Measurements from ENCODE around the gene EPB41L5.

The EPB41L5 gene

DNA sequence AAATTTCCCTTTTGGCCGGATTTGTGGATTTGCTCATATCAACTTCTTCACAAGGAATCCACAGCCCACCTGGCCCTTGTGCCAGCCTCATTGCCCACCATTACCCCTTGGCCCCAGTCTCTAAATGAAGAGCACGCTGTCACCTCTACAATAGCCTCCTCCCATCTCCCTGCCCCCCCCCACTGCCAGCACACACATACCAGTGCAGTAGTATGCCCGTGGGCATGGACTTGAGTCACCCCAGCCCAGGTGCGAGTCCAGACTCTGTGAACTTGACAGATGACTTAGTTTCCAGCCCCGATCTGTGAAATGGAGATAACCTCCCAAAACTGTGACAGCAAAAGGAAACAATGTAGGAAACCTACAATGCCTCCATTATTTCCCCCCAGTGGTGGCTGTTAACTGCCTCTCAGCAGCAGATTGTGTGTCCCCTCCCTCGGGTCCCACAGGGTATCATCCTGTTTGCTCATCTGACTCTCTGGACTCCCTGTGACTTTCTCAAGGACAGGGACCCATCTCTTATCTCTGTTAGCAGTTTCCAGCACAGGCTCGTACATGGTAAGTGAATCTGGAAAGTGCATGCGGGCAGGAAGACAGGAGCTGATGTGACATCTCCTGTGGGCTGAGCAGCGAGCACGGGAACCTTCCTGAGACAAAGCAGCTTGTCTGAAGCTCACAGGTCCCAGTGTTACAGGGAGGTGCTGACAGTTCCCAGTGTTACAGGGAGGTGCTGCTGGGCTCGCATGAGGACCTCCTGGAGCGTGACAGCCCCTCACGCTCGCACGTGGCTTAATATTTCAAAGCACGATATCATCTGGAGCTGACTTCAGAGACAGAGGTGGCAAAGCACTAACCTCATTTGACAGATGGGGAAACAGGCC is 214.5 kb downstream of the EPB41L5 start:
- DNase-seq = no peak

DNA sequence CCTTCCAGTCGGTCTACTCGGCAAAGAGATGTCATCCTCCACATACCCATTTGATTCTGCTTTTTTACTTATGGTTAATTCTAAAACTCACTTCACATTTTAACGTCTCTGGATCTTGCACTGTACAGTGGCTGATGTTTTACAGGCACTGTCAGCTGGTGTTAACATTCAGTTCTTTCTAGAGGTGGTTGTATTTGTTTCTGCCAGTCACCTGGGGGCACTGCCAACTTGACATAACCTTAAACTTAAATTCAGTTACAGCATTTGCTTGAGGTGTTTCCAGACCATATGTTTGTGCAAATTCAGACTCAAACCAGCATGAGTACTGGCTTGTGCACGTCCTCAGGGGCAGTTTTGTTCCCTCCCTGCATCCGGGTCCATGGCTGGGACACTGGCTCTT is 215.6 kb downstream of the EPB41L5 start:
- DNase-seq = no peak
